ENCODE results near the gene TTLL11.

DNA sequence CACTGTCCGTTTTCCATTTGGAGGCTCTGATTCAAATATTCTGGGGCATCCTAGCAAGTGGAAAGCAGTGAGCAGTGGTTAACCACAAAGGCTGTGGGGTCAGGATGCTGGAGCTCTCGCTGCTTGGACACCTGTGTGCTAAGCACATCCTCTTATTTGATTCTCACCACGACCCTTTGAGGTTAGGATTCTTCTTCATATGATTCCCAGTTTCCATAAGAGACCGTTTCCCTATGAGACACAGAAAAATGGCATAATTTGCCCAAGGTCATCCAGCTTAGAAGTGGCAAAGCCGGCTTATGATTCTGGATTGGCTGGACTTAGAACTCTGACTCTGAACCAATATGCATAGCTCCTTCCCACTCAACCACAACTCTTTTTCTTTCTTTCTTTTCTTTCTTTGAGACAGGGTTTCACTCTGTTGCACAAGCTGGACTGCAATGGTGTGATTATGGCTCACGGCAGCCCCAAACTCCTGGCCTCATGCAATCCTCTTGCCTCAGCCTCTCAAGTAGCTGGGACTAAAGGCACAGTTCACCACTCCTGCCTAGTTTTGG lies 207.7 kb downstream of the TTLL11 start:
- TF ChIP-seq, protein P1, sequence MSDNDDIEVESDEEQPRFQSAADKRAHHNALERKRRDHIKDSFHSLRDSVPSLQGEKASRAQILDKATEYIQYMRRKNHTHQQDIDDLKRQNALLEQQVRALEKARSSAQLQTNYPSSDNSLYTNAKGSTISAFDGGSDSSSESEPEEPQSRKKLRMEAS (IDR thresholded peaks at IDR 0.05), result no peak
- TF ChIP-seq, protein P2, sequence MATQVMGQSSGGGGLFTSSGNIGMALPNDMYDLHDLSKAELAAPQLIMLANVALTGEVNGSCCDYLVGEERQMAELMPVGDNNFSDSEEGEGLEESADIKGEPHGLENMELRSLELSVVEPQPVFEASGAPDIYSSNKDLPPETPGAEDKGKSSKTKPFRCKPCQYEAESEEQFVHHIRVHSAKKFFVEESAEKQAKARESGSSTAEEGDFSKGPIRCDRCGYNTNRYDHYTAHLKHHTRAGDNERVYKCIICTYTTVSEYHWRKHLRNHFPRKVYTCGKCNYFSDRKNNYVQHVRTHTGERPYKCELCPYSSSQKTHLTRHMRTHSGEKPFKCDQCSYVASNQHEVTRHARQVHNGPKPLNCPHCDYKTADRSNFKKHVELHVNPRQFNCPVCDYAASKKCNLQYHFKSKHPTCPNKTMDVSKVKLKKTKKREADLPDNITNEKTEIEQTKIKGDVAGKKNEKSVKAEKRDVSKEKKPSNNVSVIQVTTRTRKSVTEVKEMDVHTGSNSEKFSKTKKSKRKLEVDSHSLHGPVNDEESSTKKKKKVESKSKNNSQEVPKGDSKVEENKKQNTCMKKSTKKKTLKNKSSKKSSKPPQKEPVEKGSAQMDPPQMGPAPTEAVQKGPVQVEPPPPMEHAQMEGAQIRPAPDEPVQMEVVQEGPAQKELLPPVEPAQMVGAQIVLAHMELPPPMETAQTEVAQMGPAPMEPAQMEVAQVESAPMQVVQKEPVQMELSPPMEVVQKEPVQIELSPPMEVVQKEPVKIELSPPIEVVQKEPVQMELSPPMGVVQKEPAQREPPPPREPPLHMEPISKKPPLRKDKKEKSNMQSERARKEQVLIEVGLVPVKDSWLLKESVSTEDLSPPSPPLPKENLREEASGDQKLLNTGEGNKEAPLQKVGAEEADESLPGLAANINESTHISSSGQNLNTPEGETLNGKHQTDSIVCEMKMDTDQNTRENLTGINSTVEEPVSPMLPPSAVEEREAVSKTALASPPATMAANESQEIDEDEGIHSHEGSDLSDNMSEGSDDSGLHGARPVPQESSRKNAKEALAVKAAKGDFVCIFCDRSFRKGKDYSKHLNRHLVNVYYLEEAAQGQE (IDR thresholded peaks at IDR 0.05; ENCODE audit: low read depth), result no peak
- TF ChIP-seq CREB1 (IDR thresholded peaks at IDR 0.05; ENCODE audit: low read depth), result no peak
- TF ChIP-seq RAD21 (IDR thresholded peaks at IDR 0.05; ENCODE audit: low read depth), result no peak
- no peak for TF ChIP-seq YY1 (IDR thresholded peaks at IDR 0.05; ENCODE audit: low read depth)
- no peak for TF ChIP-seq NFIC (IDR thresholded peaks at IDR 0.05)
- no peak for TF ChIP-seq EP300 (IDR thresholded peaks at IDR 0.05; ENCODE audit: borderline replicate concordance)
- TF ChIP-seq EGR1 (IDR thresholded peaks at IDR 0.05), result no peak
- TF ChIP-seq TAF1 (IDR thresholded peaks at IDR 0.05; ENCODE audit: low read depth), result no peak

All from Ishikawa (cell line).